ACC112 (cell line): ENCODE data around the gene HSFX3.

Experiments used
- H2AFZ ChIP-seq: fragments of 200-600 bp; sonication (generic); one replicate; pipeline ENCODE4 v1.6.0; 2017; ENCODE audit warnings: antibody characterized with exemption, low read length; ENCODE audit not compliant: unreplicated experiment
- H3K27ac ChIP-seq: fragments of 200-600 bp; sonication (generic); 2 replicates; pipeline ENCODE4 v1.5.1; 2014; ENCODE audit warnings: low read depth, mild to moderate bottlenecking, antibody characterized with exemption, low read length, moderate library complexity
- H3K27me3 ChIP-seq: fragments of 200-600 bp; sonication (generic); 2 replicates; pipeline ENCODE4 v1.6.1; 2014; ENCODE audit warnings: mild to moderate bottlenecking, antibody characterized with exemption, low read length, moderate library complexity, mixed read lengths; ENCODE audit not compliant: insufficient read depth
- H3K36me3 ChIP-seq: fragments of 200-600 bp; sonication (generic); 2 replicates; pipeline ENCODE4 v1.6.1; 2016; ENCODE audit warnings: mild to moderate bottlenecking, antibody characterized with exemption, low read length, moderate library complexity, mixed read lengths; ENCODE audit not compliant: insufficient read depth
- H3K4me1 ChIP-seq: fragments of 200-600 bp; sonication (generic); one replicate; pipeline ENCODE4 v1.6.1; 2016; ENCODE audit warnings: low read length, mixed read lengths; ENCODE audit not compliant: insufficient read depth, unreplicated experiment, control insufficient read depth
- H3K4me3 ChIP-seq: fragments of 200-600 bp; sonication (generic); 2 replicates; pipeline ENCODE4 v1.5.1; 2014; ENCODE audit warnings: mild to moderate bottlenecking, low read depth, low read length
- H3K79me2 ChIP-seq: fragments of 200-600 bp; sonication (generic); one replicate; pipeline ENCODE4 v1.6.0; 2016; ENCODE audit warnings: low read length; ENCODE audit not compliant: control insufficient read depth, unreplicated experiment, insufficient read depth

Gene HSFX3

GRCh38 chrX:149516604-149517003 is 33.1 kb downstream of the HSFX3 start:
- Histone ChIP-seq H3K79me2 (no peaks in the 10 kb centered on the region), H3K36me3 (no peaks in the 10 kb centered on the region), H3K27me3 (0 out of 2 replicates have a peak, but pooled peaks cover 3% of the 10 kb centered on the region), H3K27ac (no peak overlapping the region), H3K4me1 (no peaks in the 10 kb centered on the region), H2AFZ (no peak overlapping the region), H3K4me3 (no peak overlapping the region)

GRCh38 chrX:149515954-149516602 is 33.6 kb downstream of the HSFX3 start:
- Histone ChIP-seq H2AFZ (no peak overlapping the region), H3K4me1 (peaks cover under 1% of the 10 kb centered on the region), H3K36me3 (no peaks in the 10 kb centered on the region), H3K27me3 (0 out of 2 replicates have a peak, but pooled peaks cover 3% of the 10 kb centered on the region), H3K79me2 (no peaks in the 10 kb centered on the region), H3K27ac (no peak overlapping the region), H3K4me3 (no peak overlapping the region)

DNA sequence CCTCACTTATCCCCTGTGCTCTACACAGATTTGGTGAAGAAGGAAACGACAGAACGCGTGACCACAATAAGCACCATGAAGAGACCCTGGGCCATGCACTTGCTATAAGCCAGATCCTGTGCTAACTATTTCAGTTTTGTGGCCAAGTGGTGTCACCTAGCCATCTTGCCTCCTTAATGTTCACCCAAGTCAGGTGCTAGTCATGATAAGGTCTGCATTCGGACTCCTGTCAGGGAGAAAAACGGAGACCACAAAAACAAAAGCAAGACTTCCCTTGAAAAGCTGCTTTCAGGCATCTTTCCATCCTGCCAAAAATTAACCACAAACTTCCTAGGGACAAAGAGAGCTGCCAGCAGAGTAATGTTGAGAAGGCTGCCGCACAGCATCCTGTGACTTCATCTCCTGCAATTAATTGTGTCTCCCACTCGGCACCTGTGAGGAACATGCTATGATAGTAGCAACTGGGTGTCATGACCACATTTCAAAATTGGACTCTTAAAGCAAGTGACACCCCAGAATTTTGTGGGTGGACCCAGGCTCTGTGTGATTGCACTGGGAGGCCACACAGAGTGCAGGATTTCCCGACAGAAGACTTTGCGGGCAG is 35.8 kb downstream of the HSFX3 start:
- Histone ChIP-seq H3K36me3 (no peaks in the 10 kb centered on the region), H3K4me1 (peaks cover 3% of the 10 kb centered on the region), H3K4me3 (no peak overlapping the region), H3K27ac (no peak overlapping the region), H2AFZ (no peak overlapping the region), H3K27me3 (no peaks in the 10 kb centered on the region), H3K79me2 (no peaks in the 10 kb centered on the region)

GRCh38 chrX:149512225-149512885 is 37.4 kb downstream of the HSFX3 start:
- Histone ChIP-seq H3K27ac (no peak overlapping the region), H3K36me3 (no peaks in the 10 kb centered on the region), H3K4me3 (no peak overlapping the region), H3K4me1 (peaks cover 3% of the 10 kb centered on the region), H3K27me3 (no peaks in the 10 kb centered on the region), H3K79me2 (no peaks in the 10 kb centered on the region), H2AFZ (no peak overlapping the region)

DNA sequence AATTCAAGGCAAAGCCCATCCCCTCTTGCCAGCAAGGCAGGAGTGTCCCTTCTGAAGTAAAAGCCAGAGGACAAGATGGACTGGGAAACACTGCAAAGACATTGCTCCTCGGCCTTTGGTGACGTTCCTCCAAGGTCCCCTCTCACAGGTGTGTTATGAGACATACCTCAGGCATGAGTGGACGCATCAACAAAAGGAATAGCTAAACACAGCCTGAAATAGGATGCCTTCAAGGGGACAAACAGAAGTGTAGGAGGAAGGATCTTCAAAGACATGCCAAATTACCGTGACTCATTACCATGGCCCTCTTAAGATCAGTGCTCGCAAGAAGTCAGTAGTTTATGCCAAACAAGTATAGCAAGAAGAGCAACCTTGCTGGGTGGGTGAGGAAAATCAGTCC is 38.6 kb downstream of the HSFX3 start:
- Histone ChIP-seq H3K4me1 (peaks cover 3% of the 10 kb centered on the region), H3K4me3 (no peak overlapping the region), H3K36me3 (no peaks in the 10 kb centered on the region), H3K79me2 (no peaks in the 10 kb centered on the region), H3K27me3 (no peaks in the 10 kb centered on the region), H2AFZ (no peak overlapping the region), H3K27ac (no peak overlapping the region)

- no peak overlapping the region for H3K4me3 ChIP-seq
- no peak overlapping the region for H2AFZ ChIP-seq
- H3K4me1 ChIP-seq = peaks cover 5% of the 10 kb centered on the region
- no peak overlapping the region for H3K27ac ChIP-seq
- no peaks in the 10 kb centered on the region for H3K36me3 ChIP-seq
- no peaks in the 10 kb centered on the region for H3K27me3 ChIP-seq
- no peaks in the 10 kb centered on the region for H3K79me2 ChIP-seq
Observed at GRCh38 chrX:149510386-149510785, 39.3 kb downstream of the HSFX3 start.

- H2AFZ ChIP-seq = no peak overlapping the region
- H3K36me3 ChIP-seq = no peaks in the 10 kb centered on the region
- H3K27me3 ChIP-seq = no peaks in the 10 kb centered on the region
- H3K27ac ChIP-seq = no peak overlapping the region
- H3K4me3 ChIP-seq = no peak overlapping the region
- H3K4me1 ChIP-seq = peaks cover 7% of the 10 kb centered on the region
- peaks cover 10% of the 10 kb centered on the region for H3K79me2 ChIP-seq
Observed at GRCh38 chrX:149508467-149508866, 41.3 kb downstream of the HSFX3 start.

- peaks cover 10% of the 10 kb centered on the region for H3K4me1 ChIP-seq
- peaks cover 10% of the 10 kb centered on the region for H3K79me2 ChIP-seq
- H3K36me3 ChIP-seq = no peaks in the 10 kb centered on the region; the same call in 1 of the 2 replicates
- H2AFZ ChIP-seq = no peak overlapping the region
- no peaks in the 10 kb centered on the region for H3K27me3 ChIP-seq
- H3K27ac ChIP-seq = no peak overlapping the region
- no peak overlapping the region for H3K4me3 ChIP-seq
Observed at GRCh38 chrX:149506349-149506748, 43.4 kb downstream of the HSFX3 start.

GRCh38 chrX:149505671-149506070 is 44.1 kb downstream of the HSFX3 start:
- Histone ChIP-seq H3K27me3 (no peaks in the 10 kb centered on the region), H3K4me3 (peak overlapping the region; percentile 84; the same call in 1 of the 2 replicates), H2AFZ (no peak overlapping the region), H3K79me2 (peaks cover 10% of the 10 kb centered on the region), H3K27ac (no peak overlapping the region), H3K36me3 (no peaks in the 10 kb centered on the region; the same call in 1 of the 2 replicates), H3K4me1 (peaks cover 7% of the 10 kb centered on the region)

- no peak within 1 kb of the TSS for H2AFZ ChIP-seq
Observed at GRCh38 chrX:149504915-149505651, 44.6 kb downstream of the HSFX3 start, which contains the start of gene IDS. IDS (minus strand) TSS chrX:149505306; CDS start chrX:149505137, 169 bp downstream.

More at GRCh38 chrX:149504915-149505651, 44.6 kb downstream of the HSFX3 start, which contains the start of gene IDS:
- H3K79me2 ChIP-seq = peaks cover 10% of the 10 kb centered on the region
- peak within 1 kb of the TSS; percentile 83 for H3K27ac ChIP-seq
- H3K27me3 ChIP-seq = no peaks in the 10 kb centered on the region
- H3K4me3 ChIP-seq = peak within 1 kb of the TSS; percentile 84
- peaks cover 7% of the 10 kb centered on the region for H3K4me1 ChIP-seq
- no peaks in the 10 kb centered on the region; the same call in 1 of the 2 replicates for H3K36me3 ChIP-seq
